ENCODE data around the gene CCNYL1. TPM values are rescaled to one million over a fixed set of nuclear protein-coding genes. Genes with fewer than 3 reads are reported as not detected.
"Not testable (repeated sequence)": the region's sequence is repeated elsewhere in the genome, so short reads cannot be mapped to it uniquely, and the experiment has no call there.

The CCNYL1 gene
- polyA plus RNA-seq, 3 donors, result 18.3 to 20.4 (median 20.3) TPM

- DNase-seq (ENCODE audit: low read depth in 3 of 3, low spot score in 2 of 3), result no peak
Measured at GRCh38 chr2:207733597-207734240, 22.3 kb downstream of the CCNYL1 start.

- no peak for DNase-seq (ENCODE audit: low read depth in 3 of 3, low spot score in 2 of 3)
Measured at GRCh38 chr2:207734264-207734635, 22.8 kb downstream of the CCNYL1 start.

- no peak for DNase-seq (ENCODE audit: low read depth in 3 of 3, low spot score in 2 of 3)
Measured at GRCh38 chr2:207734636-207735512, 23.4 kb downstream of the CCNYL1 start.

- not testable (repeated sequence) for DNase-seq (ENCODE audit: low read depth in 3 of 3, low spot score in 2 of 3)
Measured at GRCh38 chr2:207735513-207735859, 24.0 kb downstream of the CCNYL1 start.

- DNase-seq (ENCODE audit: low read depth in 3 of 3, low spot score in 2 of 3), result no peak
Measured at GRCh38 chr2:207743514-207743913, 32.1 kb downstream of the CCNYL1 start.

GRCh38 chr2:207744050-207744449, 32.6 kb downstream of the CCNYL1 start:
- DNase-seq (ENCODE audit: low read depth in 3 of 3, low spot score in 2 of 3), result no peak

GRCh38 chr2:207744451-207744850, 33.0 kb downstream of the CCNYL1 start:
- no peak for DNase-seq (ENCODE audit: low read depth in 3 of 3, low spot score in 2 of 3)

GRCh38 chr2:207746131-207746530, 34.7 kb downstream of the CCNYL1 start:
- DNase-seq (ENCODE audit: low read depth in 3 of 3, low spot score in 2 of 3), result no peak

GRCh38 chr2:207747653-207748560, 36.5 kb downstream of the CCNYL1 start:
- DNase-seq (ENCODE audit: low read depth in 3 of 3, low spot score in 2 of 3), result no peak

- DNase-seq (ENCODE audit: low read depth in 3 of 3, low spot score in 2 of 3), result no peak
Measured at GRCh38 chr2:207748993-207749392, 37.6 kb downstream of the CCNYL1 start.

- no peak for DNase-seq (ENCODE audit: low read depth in 3 of 3, low spot score in 2 of 3)
Measured at GRCh38 chr2:207749873-207750272, 38.4 kb downstream of the CCNYL1 start.

GRCh38 chr2:207750345-207750744, 38.9 kb downstream of the CCNYL1 start:
- no peak for DNase-seq (ENCODE audit: low read depth in 3 of 3, low spot score in 2 of 3)

- DNase-seq (ENCODE audit: low read depth in 3 of 3, low spot score in 2 of 3), result no peak
Measured at GRCh38 chr2:207750876-207751275, 39.4 kb downstream of the CCNYL1 start.

- not testable (repeated sequence) for DNase-seq (ENCODE audit: low read depth in 3 of 3, low spot score in 2 of 3)
Measured at GRCh38 chr2:207753688-207754087, 42.2 kb downstream of the CCNYL1 start.

- no peak for DNase-seq (ENCODE audit: low read depth in 3 of 3, low spot score in 2 of 3)
Measured at GRCh38 chr2:207754498-207755383, 43.3 kb downstream of the CCNYL1 start.

- DNase-seq (ENCODE audit: low read depth in 3 of 3, low spot score in 2 of 3), result no peak
Measured at GRCh38 chr2:207758025-207758424, 46.6 kb downstream of the CCNYL1 start.

- DNase-seq (ENCODE audit: low read depth in 3 of 3, low spot score in 2 of 3), result no peak
Measured at GRCh38 chr2:207759890-207760289, 48.5 kb downstream of the CCNYL1 start.

GRCh38 chr2:207760453-207760852, 49.0 kb downstream of the CCNYL1 start:
- no peak for DNase-seq (ENCODE audit: low read depth in 3 of 3, low spot score in 2 of 3)

- not testable (repeated sequence) for DNase-seq (ENCODE audit: low read depth in 3 of 3, low spot score in 2 of 3)
Measured at GRCh38 chr2:207761426-207761825, 50.0 kb downstream of the CCNYL1 start.

- DNase-seq (ENCODE audit: low read depth in 3 of 3, low spot score in 2 of 3), result no peak
Measured at GRCh38 chr2:207762146-207762545, 50.7 kb downstream of the CCNYL1 start.
